Keratinocyte (primary cell): ENCODE measurements around the gene SDHC. TPM values are rescaled to one million over a fixed set of nuclear protein-coding genes. Genes with fewer than 3 reads are reported as not detected.
"Not testable (repeated sequence)": the region's sequence is repeated elsewhere in the genome, so short reads cannot be mapped to it uniquely, and the experiment has no call there.

Experiments
- DNase-seq: peaks from one replicate; pipeline ENCODE4 v3.0.0-alpha.2; 2011; ENCODE audit warnings: low read depth, missing footprints, low spot score
- FAIRE-seq: peaks from 2 replicates; lab custom pipeline; 2011; peaks lifted over from hg19 to GRCh38; lab: Jason Lieb, UNC
- H2AFZ ChIP-seq: 2 replicates; pipeline ENCODE4 v1.6.0; 2012; ENCODE audit warnings: low read length, control low read depth, inconsistent platforms; ENCODE audit not compliant: control insufficient read depth
- H3K27ac ChIP-seq: 2 replicates; pipeline ENCODE4 v1.5.1; 2011; ENCODE audit warnings: low read length; ENCODE audit not compliant: control insufficient read depth, insufficient read depth
- H3K27me3 ChIP-seq: 3 replicates; pipeline ENCODE4 v1.6.0; 2011; ENCODE audit warnings: low read length; ENCODE audit not compliant: control insufficient read depth, insufficient read depth; ENCODE audit errors: extremely low read depth
- H3K36me3 ChIP-seq, 2 experiments: 2 replicates in 1 of 2; 3 replicates in 1 of 2; pipeline ENCODE4 v1.5.1; 2011; ENCODE audit warnings: low read length in 2 of 2, mild to moderate bottlenecking in 1 of 2; ENCODE audit not compliant: control insufficient read depth in 2 of 2, insufficient read depth in 2 of 2; ENCODE audit errors: extremely low read depth in 1 of 2
- H3K4me1 ChIP-seq: 3 replicates; pipeline ENCODE4 v1.5.1; 2011; ENCODE audit warnings: low read length; ENCODE audit not compliant: control insufficient read depth, insufficient read depth; ENCODE audit errors: extremely low read depth
- H3K4me2 ChIP-seq: 3 replicates; pipeline ENCODE4 v1.6.0; 2011; ENCODE audit warnings: low read depth, low read length; ENCODE audit not compliant: control insufficient read depth, insufficient read depth; ENCODE audit errors: extremely low read depth
- H3K4me3 ChIP-seq, 3 experiments: fragments of 200-600 bp in 1 of 3; sonication (generic) in 1 of 3; 2 replicates in 2 of 3; 3 replicates in 1 of 3; pipeline ENCODE4 v1.5.1; 2011 to 2016; ENCODE audit warnings: low read length in 3 of 3, mild to moderate bottlenecking in 3 of 3, control low read depth in 2 of 3, inconsistent platforms in 1 of 3, low read depth in 1 of 3, mixed read lengths in 1 of 3, mixed run types in 1 of 3, moderate library complexity in 1 of 3; ENCODE audit not compliant: control insufficient read depth in 2 of 3, insufficient read depth in 2 of 3; ENCODE audit errors: extremely low read depth in 1 of 3
- H3K79me2 ChIP-seq: 2 replicates; pipeline ENCODE4 v1.6.0; 2012; ENCODE audit warnings: low read length; ENCODE audit not compliant: control insufficient read depth, insufficient read depth
- H3K9ac ChIP-seq: 3 replicates; pipeline ENCODE4 v1.6.0; 2011; ENCODE audit warnings: low read length; ENCODE audit not compliant: control insufficient read depth, insufficient read depth; ENCODE audit errors: extremely low read depth
- H3K9me1 ChIP-seq: 3 replicates; pipeline ENCODE4 v1.6.0; 2011; ENCODE audit warnings: low read length; ENCODE audit not compliant: control insufficient read depth, insufficient read depth; ENCODE audit errors: extremely low read depth
- H3K9me3 ChIP-seq: 2 replicates; pipeline ENCODE4 v1.5.1; 2012; ENCODE audit warnings: low read depth, low read length; ENCODE audit not compliant: control insufficient read depth
- H4K20me1 ChIP-seq: 3 replicates; pipeline ENCODE4 v1.6.0; 2011; ENCODE audit warnings: low read length; ENCODE audit not compliant: control insufficient read depth, insufficient read depth; ENCODE audit errors: extremely low read depth
- dilution Hi-C: fragments of 300-500 bp; cut with MboI; formaldehyde crosslinking; loops from one replicate; pipeline ENCODE4 v1.7.0; 2020; ENCODE audit warnings: low sequenced_read_pairs; ENCODE audit not compliant: extremely low pct_ligation_motif_present
- polyA plus RNA-seq, 5 experiments: library from polyadenylated mRNA; depleted of rRNA in 3 of 5; stranded (reverse) in 3 of 5; stranded (forward) in 1 of 5; unstranded in 1 of 5; fragments of >200 nt; gene quantifications; 1 replicate in 1 of 5; 2 replicates in 3 of 5; 3 replicates in 1 of 5; pipeline versions ENCODE4 v1.2.1 to v1.2.3, GENCODE V29; 2011 to 2012; ENCODE audit warnings: missing spikeins in 2 of 5, low read depth in 1 of 5, low replicate concordance in 1 of 5
- small RNA-seq, 3 experiments: library from RNA; depleted of rRNA; stranded (forward); fragments of <200 nt; gene quantifications; one replicate each; pipeline ENCODE3, GENCODE V24; 2012; ENCODE audit warnings: low read depth in 3 of 3, low replicate concordance in 1 of 3; ENCODE audit not compliant: insufficient read length in 3 of 3

The SDHC gene
- polyA plus RNA-seq, 1 donor (not counting 4 experiments of a cell fraction or from before 2014, with no cell fraction given): 401 TPM

GRCh38 chr1:161410636-161410970 is 96.4 kb downstream of the SDHC start:
- dilution Hi-C loops, H3K36me3 ChIP-seq, DNase-seq, H3K4me1 ChIP-seq, H3K9ac ChIP-seq, H3K27ac ChIP-seq, H3K9me3 ChIP-seq, H4K20me1 ChIP-seq, H3K79me2 ChIP-seq, H3K4me2 ChIP-seq, H3K27me3 ChIP-seq, H3K9me1 ChIP-seq, H2AFZ ChIP-seq, H3K4me3 ChIP-seq, FAIRE-seq: not testable (repeated sequence)

Small RNA genes lying within 50 kb of the gene (small RNA-seq; reads per million reads assigned to genes)
- gene AL592295.2 (0 reads per million in 3 experiments), gene RNU6-481P (0 reads per million in 3 experiments)

Other genes starting within 250 kb of the SDHC start
- 0.05 to 0.45 TPM (median 0.16 TPM) in 3 replicates for gene ARHGAP30, start 244.5 kb upstream of the SDHC start, polyA plus RNA-seq
- gene NECTIN4, start 224.8 kb upstream of the SDHC start, polyA plus RNA-seq: 6.0 to 19.0 TPM (median 8.6 TPM) in 3 replicates
- gene KLHDC9, start 216.0 kb upstream of the SDHC start, polyA plus RNA-seq: 0.32 to 0.73 TPM (median 0.54 TPM) in 3 replicates
- 106 to 228 TPM (median 184 TPM) in 3 replicates for gene PFDN2, start 196.3 kb upstream of the SDHC start, polyA plus RNA-seq
- gene NIT1, start 196.3 kb upstream of the SDHC start, polyA plus RNA-seq: 22.9 to 51.0 TPM (median 27.6 TPM) in 3 replicates
- gene DEDD, start 181.7 kb upstream of the SDHC start, polyA plus RNA-seq: 29.3 to 49.9 TPM (median 33.0 TPM) in 3 replicates
- gene UFC1, start 160.4 kb upstream of the SDHC start, polyA plus RNA-seq: 72.9 to 86.4 TPM (median 80.6 TPM) in 3 replicates
- gene USP21, start 154.9 kb upstream of the SDHC start, polyA plus RNA-seq: 9.5 to 14.4 TPM (median 9.8 TPM) in 3 replicates
- gene PPOX, start 148.0 kb upstream of the SDHC start, polyA plus RNA-seq: 12.2 to 24.6 TPM (median 17.1 TPM) in 3 replicates
- 19.1 to 24.8 TPM (median 21.1 TPM) in 3 replicates for gene B4GALT3, start 136.9 kb upstream of the SDHC start, polyA plus RNA-seq
- gene ADAMTS4, start 115.3 kb upstream of the SDHC start, polyA plus RNA-seq: 0.22 to 0.36 TPM (median 0.35 TPM) in 3 replicates
- gene NDUFS2, start 112.0 kb upstream of the SDHC start, polyA plus RNA-seq: 105 to 136 TPM (median 135 TPM) in 3 replicates
- 0.51 to 1.2 TPM (median 0.62 TPM) in 3 replicates for gene FCER1G, start 99.1 kb upstream of the SDHC start, polyA plus RNA-seq
- not detected in 3 replicates for gene APOA2, start 90.8 kb upstream of the SDHC start, polyA plus RNA-seq
- 14.4 to 18.2 TPM (median 17.5 TPM) in 3 replicates for gene TOMM40L, start 88.3 kb upstream of the SDHC start, polyA plus RNA-seq
- gene NR1I3, start 76.2 kb upstream of the SDHC start, polyA plus RNA-seq: not detected in 3 replicates
- gene PCP4L1, start 55.6 kb upstream of the SDHC start, polyA plus RNA-seq: 0.04 to 0.24 TPM in 2 of 3 replicates, not detected in the other
- gene MPZ, start 4.4 kb upstream of the SDHC start, polyA plus RNA-seq: 0.19 to 0.45 TPM (median 0.45 TPM) in 3 replicates
- not detected in 3 replicates for gene CFAP126, start 53.5 kb downstream of the SDHC start, polyA plus RNA-seq
- gene FCGR2A, start 191.1 kb downstream of the SDHC start, polyA plus RNA-seq: 0.08 TPM in 1 of 3 replicates, not detected in the others
- 0.26 to 0.31 TPM (median 0.27 TPM) in 3 replicates for gene HSPA6, start 210.2 kb downstream of the SDHC start, polyA plus RNA-seq
- not detected in 3 replicates for gene FCGR3A, start 235.4 kb downstream of the SDHC start, polyA plus RNA-seq